ENCODE measurements around the gene B4GALNT4.

The B4GALNT4 gene

GRCh38 chr11:391117-392017 is 22.1 kb downstream of the B4GALNT4 start:
- no peak for TF ChIP-seq CTCF (IDR thresholded peaks at IDR 0.05; ENCODE audit: extremely low read depth, insufficient read depth, missing control alignments)
- in situ Hi-C loops (cut with MboI; ENCODE audit: low pct_unique_long_range_greater_than_20kb, low sequenced_read_pairs, unreplicated experiment) = no loop called here

GRCh38 chr11:392102-392777 is 22.9 kb downstream of the B4GALNT4 start:
- no peak for TF ChIP-seq CTCF (IDR thresholded peaks at IDR 0.05; ENCODE audit: extremely low read depth, insufficient read depth, missing control alignments)
- no peak for DNase-seq (ENCODE audit: low spot score)
- in situ Hi-C loops (cut with MboI; ENCODE audit: low pct_unique_long_range_greater_than_20kb, low sequenced_read_pairs, unreplicated experiment) = no loop called here

More at GRCh38 chr11:391117-392017, 22.1 kb downstream of the B4GALNT4 start:
- no peak for DNase-seq (ENCODE audit: low spot score)

GRCh38 chr11:393219-394033 is 24.1 kb downstream of the B4GALNT4 start:
- in situ Hi-C loops (cut with MboI; ENCODE audit: low pct_unique_long_range_greater_than_20kb, low sequenced_read_pairs, unreplicated experiment) = no loop called here
- DNase-seq (ENCODE audit: low spot score) = no peak

GRCh38 chr11:394034-394857 is 24.9 kb downstream of the B4GALNT4 start, which contains the start of gene PKP3:
TSS of gene PKP3 (plus strand) at chr11:394209. CDS start at chr11:394293, 84 bp downstream.
- no peak for DNase-seq (ENCODE audit: low spot score)
- in situ Hi-C loops (cut with MboI; ENCODE audit: low pct_unique_long_range_greater_than_20kb, low sequenced_read_pairs, unreplicated experiment) = no loop called here
- no peak for TF ChIP-seq CTCF (IDR thresholded peaks at IDR 0.05; ENCODE audit: extremely low read depth, insufficient read depth, missing control alignments)

More at GRCh38 chr11:393219-394033, 24.1 kb downstream of the B4GALNT4 start:
- no peak for TF ChIP-seq CTCF (IDR thresholded peaks at IDR 0.05; ENCODE audit: extremely low read depth, insufficient read depth, missing control alignments)

- DNase-seq (ENCODE audit: low spot score) = no peak
- no peak for TF ChIP-seq CTCF (IDR thresholded peaks at IDR 0.05; ENCODE audit: extremely low read depth, insufficient read depth, missing control alignments)
- in situ Hi-C loops (cut with MboI; ENCODE audit: low pct_unique_long_range_greater_than_20kb, low sequenced_read_pairs, unreplicated experiment) = no loop called here
Measured at GRCh38 chr11:394858-395655, 25.8 kb downstream of the B4GALNT4 start.
